ENCODE measurements around the gene OR1D5.

The OR1D5 gene

DNA sequence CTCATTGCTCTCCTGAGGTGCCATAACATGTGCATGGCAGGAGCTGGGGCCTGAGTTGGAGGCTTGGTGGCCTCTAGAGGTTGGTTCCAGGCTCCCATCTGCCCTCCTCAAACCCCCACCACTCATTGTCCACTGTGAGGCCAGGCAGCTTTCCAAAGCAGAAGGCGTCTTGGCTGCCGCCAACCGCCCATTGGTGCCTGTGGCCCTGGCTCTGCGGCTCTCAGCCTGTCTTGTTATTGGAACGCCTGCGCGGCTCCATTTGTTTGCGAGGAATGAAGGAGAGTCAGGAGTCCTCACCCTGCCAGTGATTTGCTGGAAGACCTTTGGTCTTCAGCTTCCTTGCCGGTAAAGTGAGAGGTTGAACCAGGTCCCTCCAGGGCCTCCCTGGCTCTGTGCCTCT is 43.6 kb downstream of the OR1D5 start:
- Histone ChIP-seq H3K27ac (ENCODE audit: low read depth, low read length) (no peak overlapping the region), H3K9me3 (ENCODE audit: insufficient read depth, low read depth, low read length) (peaks cover 17% of the 10 kb centered on the region; the same call in 1 of the 2 replicates), H3K4me3 (ENCODE audit: low read length) (no peak overlapping the region), H3K4me1 (ENCODE audit: insufficient read depth, low read length) (no peaks in the 10 kb centered on the region), H3K9ac (ENCODE audit: low read depth, low read length) (no peak overlapping the region), H3K36me3 (ENCODE audit: insufficient read depth, low read length) (peaks cover 70% of the 10 kb centered on the region), H3K27me3 (ENCODE audit: insufficient read depth, low read length) (no peaks in the 10 kb centered on the region)
- 74% methylated on average over 9 of the region's 9 CpGs for WGBS

DNA sequence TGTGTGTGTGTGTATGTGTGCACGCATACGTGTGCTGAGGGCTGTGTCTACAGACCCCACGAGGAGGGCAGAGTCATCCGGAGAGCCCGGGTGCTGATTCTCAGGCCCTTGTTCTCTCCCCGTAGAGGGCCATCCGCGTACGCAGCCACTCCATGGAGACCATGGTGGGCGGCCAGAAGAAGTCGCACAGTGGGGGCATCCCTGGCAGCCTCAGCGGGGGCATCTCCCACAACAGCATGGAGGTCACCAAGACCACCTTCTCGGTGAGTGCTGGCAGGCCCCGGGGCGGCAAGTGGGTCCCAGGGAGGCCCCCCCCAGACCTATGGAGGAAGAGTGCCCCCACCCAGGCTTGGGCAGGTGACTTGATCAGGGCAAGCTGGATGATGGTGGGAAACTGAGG is 45.5 kb downstream of the OR1D5 start:
- Histone ChIP-seq H3K27me3 (ENCODE audit: insufficient read depth, low read length) (no peaks in the 10 kb centered on the region), H3K4me3 (ENCODE audit: low read length) (no peak overlapping the region), H3K9me3 (ENCODE audit: insufficient read depth, low read depth, low read length) (peaks cover 13% of the 10 kb centered on the region; the same call in 1 of the 2 replicates), H3K36me3 (ENCODE audit: insufficient read depth, low read length) (peaks cover 65% of the 10 kb centered on the region), H3K27ac (ENCODE audit: low read depth, low read length) (no peak overlapping the region), H3K4me1 (ENCODE audit: insufficient read depth, low read length) (no peaks in the 10 kb centered on the region), H3K9ac (ENCODE audit: low read depth, low read length) (no peak overlapping the region)
- 94% methylated on average over 15 of the region's 15 CpGs for WGBS

DNA sequence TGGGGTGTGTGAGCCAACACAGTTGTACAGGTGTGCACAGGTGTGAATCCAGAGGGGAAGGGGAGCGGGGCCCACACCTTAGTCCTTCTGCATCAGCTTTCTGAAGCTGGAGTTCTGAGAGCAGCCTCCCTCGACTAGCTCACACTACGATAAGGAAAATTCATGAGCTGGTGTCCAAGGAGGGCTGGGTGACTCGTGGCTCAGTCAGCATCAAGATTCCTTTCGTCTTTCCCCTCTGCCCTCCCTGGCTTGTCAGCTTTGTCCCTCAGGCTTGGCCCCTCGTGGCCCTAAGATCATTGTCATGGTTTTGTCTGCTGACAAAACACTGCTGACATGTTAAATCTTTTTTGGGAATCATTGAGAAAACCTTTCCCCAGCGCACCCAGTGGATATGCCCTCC is 47.5 kb downstream of the OR1D5 start:
- 89% methylated on average over 7 of the region's 7 CpGs for WGBS
- peaks cover 49% of the 10 kb centered on the region for H3K36me3 ChIP-seq (ENCODE audit: insufficient read depth, low read length)
- H3K9me3 ChIP-seq (ENCODE audit: insufficient read depth, low read depth, low read length) = 0 out of 2 replicates have a peak, but pooled peaks cover 2% of the 10 kb centered on the region
- H3K9ac ChIP-seq (ENCODE audit: low read depth, low read length) = no peak overlapping the region
- no peaks in the 10 kb centered on the region for H3K4me1 ChIP-seq (ENCODE audit: insufficient read depth, low read length)
- H3K4me3 ChIP-seq (ENCODE audit: low read length) = no peak overlapping the region
- no peaks in the 10 kb centered on the region for H3K27me3 ChIP-seq (ENCODE audit: insufficient read depth, low read length)
- H3K27ac ChIP-seq (ENCODE audit: low read depth, low read length) = no peak overlapping the region

DNA sequence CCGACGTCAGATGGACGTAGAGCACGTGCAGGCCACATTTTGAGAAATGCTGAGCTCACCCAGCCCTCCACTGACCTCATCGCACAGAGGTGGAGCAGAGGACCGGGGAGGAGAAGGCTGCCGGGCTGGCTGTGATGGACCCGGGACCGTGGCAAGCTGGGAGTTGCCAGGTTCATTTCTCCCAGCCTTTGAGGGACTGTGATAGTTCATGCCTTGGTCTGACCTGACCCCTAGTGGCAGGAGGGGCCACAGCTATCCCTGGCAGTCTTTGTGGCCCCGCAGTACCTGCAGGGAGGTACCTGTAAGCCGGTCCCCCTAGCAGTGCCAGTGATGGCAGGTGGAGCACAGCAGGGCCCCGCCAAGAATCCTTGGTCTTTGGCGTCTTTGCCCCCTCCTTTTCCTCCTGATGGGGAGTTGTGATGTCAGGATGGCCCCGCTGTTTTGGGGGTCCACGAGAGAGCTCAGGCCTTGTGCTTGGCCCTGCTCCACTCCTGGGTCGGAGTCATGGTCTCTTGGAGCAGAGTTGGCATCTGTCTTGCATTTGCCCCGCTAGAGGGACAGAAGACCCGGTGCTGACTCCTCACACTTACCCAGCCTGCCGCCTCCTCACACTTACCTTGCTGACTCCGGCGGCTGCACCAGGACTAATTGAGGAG is 50.4 kb downstream of the OR1D5 start:
- H3K4me1 ChIP-seq (ENCODE audit: insufficient read depth, low read length) = no peaks in the 10 kb centered on the region
- no peaks in the 10 kb centered on the region for H3K27me3 ChIP-seq (ENCODE audit: insufficient read depth, low read length)
- no peaks in the 10 kb centered on the region for H3K9me3 ChIP-seq (ENCODE audit: insufficient read depth, low read depth, low read length)
- peaks cover 40% of the 10 kb centered on the region for H3K36me3 ChIP-seq (ENCODE audit: insufficient read depth, low read length)
- WGBS = 82% methylated on average over 21 of the region's 21 CpGs
- no peak overlapping the region for H3K9ac ChIP-seq (ENCODE audit: low read depth, low read length)
- no peak overlapping the region for H3K4me3 ChIP-seq (ENCODE audit: low read length)
- H3K27ac ChIP-seq (ENCODE audit: low read depth, low read length) = no peak overlapping the region
